ENCODE data around the gene ACTG1.
"Not testable (repeated sequence)": the region's sequence is repeated elsewhere in the genome, so short reads cannot be mapped to it uniquely, and the experiment has no call there.

ACTG1 gene

DNA sequence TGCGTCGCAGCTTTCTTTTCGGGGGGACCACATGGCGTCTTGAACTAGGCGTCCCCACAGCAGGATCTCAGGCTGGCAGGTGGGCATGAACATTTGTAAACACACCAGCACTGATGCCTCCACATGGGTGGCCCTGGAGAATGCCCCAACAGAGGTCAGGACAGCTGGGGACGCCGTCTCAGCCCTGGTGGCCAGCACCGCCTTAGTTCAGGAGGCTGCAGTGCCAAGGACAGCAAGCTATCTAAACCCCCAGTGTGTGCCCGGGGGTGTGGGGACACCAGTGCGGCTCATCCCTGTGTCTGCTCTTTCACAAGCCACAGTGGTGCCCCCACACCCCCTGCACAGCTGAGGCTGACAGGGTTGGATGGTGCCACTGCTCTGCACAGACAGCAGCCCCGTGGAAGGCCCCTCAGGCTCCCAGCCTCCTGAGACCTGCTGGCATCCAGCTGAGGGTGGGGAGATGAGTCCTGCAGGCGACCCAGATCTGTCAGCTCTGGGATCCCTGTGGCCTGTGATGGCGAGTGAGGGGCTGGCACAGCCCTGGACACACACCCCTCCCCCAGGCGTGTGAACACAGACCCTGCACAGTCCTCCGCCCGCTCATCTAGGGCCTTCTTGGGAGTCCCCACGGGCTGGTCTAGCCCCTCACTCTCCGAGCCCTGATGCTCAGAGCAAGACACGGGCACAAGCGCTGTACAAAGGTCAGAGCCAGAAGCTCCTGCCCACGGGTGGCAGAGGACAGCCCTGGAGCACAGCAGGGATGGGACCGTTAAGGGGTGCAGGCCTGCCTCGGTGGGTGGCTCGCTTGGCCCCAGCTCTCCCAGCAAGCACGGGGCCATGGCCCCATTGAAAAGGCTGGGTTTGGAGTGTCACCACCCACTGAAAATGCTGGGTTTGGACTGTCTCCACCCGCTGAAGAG, 26.3 kb upstream of the ACTG1 start:
- H3K36me3 Mint-ChIP-seq = peaks cover 2% of the 10 kb centered on the region
- no peak overlapping the region for H3K27ac Mint-ChIP-seq
- H3K27me3 Mint-ChIP-seq = no peaks in the 10 kb centered on the region
- no peaks in the 10 kb centered on the region for H3K4me1 Mint-ChIP-seq (ENCODE audit: low read depth)
- no peak overlapping the region for H3K4me3 Mint-ChIP-seq
- no peaks in the 10 kb centered on the region for H3K9me3 Mint-ChIP-seq (ENCODE audit: low read depth)

DNA sequence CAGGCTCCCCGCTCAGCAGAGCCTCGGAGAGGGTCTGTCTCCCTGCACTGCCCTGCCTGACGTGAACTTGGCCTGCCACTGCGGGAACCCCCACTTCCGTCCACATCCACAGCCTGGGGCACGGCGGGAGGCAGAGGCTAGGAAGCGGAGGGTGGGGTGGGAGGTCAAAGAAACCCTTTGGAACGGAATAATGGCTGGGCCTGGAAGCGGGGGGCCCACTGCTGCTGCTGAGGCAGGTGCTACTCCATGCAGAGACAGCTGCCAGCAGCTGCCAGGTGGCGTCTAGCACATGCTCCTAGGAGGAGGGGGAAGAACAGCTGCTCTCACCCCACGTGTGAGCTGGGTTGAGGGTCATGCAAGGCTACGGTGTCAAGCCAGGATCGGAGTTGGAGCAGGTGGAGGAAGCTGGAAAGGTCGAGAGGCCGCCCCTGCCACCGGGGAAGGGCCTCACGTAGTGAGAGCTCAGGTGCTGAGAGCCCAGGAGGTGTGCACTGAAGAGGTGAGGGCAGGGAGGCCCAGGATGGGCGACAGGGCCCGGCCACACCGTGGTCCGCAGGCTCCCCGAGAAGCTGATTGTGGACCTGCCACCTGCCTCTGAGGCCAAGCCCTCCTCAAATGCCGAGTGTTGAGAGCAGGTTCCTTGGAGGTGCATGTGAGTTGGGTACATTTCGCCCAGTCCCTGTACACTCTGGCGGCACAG, 25.4 kb upstream of the ACTG1 start:
- Mint-ChIP-seq H3K36me3 (peaks cover 2% of the 10 kb centered on the region), H3K27ac (peak overlapping the region; percentile 34), H3K27me3 (peaks cover 1% of the 10 kb centered on the region), H3K4me1 (ENCODE audit: low read depth) (no peaks in the 10 kb centered on the region), H3K9me3 (ENCODE audit: low read depth) (no peaks in the 10 kb centered on the region), H3K4me3 (no peak overlapping the region)

DNA sequence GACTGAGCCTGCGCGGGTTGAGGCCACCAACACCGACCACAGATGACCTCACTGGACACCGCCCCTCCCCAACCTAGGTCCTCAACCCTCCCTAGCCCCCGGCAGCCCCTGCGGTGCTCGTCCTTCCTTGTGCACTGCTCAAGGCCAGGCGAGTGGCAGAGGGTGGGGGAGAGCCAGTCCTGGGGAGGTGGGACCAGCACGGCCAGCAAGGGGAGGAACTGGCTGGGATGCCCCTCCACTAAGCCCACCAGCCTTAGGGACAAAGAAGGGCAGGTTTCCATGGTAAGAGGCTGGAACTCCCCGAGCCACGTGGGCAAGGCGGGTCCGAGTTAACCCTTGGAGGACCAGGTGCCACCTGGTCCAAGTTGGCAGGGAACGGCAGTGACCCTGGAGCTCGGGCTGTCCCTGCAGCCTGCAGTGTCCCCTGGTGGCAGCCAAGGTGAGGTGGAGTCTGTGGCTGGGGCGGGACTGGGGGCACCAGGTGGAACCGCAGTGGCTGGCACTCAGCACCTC, 24.8 kb upstream of the ACTG1 start:
- Mint-ChIP-seq H3K4me3 (no peak overlapping the region), H3K4me1 (ENCODE audit: low read depth) (no peaks in the 10 kb centered on the region), H3K27me3 (peaks cover 1% of the 10 kb centered on the region), H3K36me3 (peaks cover 2% of the 10 kb centered on the region), H3K9me3 (ENCODE audit: low read depth) (no peaks in the 10 kb centered on the region), H3K27ac (peak overlapping the region; percentile 34)

DNA sequence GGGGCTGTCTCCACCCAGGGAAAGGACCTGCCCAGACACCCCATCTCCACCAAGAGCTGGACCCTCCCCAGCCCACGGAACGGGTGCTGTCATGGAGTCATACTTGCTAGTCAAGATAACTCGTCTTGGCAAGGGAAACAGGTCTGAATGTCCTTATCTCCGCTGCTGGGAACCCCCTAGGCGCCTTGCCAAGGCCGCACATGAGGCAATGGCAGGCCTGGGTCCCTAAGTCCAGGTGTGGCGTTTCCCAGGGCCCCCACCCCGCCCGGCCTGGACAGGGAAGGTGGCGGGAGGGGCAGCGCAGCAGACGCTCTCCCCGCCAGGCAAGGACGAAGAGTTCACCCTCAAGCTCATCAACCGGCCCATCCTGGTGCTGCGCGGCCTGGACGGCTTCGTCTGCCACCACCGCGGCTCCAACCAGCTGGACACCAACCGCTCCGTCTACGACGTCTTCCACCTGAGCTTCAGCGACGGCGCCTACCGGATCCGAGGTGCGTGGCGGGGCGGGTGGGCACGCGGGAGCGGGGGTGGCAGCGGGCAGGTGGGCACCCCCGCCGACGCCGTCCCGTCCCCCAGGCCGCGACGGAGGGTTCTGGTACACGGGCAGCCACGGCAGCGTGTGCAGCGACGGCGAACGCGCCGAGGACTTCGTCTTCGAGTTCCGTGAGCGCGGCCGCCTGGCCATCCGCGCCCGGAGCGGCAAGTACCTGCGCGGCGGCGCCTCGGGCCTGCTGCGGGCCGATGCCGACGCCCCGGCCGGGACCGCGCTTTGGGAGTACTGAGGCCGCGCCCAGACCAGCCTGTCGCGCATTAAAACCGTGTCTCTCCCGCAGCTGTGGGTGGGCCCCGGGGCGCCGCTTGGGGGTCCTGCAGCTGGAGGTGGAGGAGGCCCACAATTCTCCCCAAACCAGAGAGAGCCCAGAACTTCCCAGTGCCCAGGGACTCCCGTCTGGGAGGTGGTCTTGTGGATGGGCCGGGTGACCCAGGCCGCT, 24.0 kb upstream of the ACTG1 start:
- Mint-ChIP-seq H3K4me3 (no peak overlapping the region), H3K36me3 (peaks cover 2% of the 10 kb centered on the region), H3K27ac (no peak overlapping the region), H3K27me3 (peaks cover 1% of the 10 kb centered on the region), H3K4me1 (ENCODE audit: low read depth) (no peaks in the 10 kb centered on the region), H3K9me3 (ENCODE audit: low read depth) (no peaks in the 10 kb centered on the region)

DNA sequence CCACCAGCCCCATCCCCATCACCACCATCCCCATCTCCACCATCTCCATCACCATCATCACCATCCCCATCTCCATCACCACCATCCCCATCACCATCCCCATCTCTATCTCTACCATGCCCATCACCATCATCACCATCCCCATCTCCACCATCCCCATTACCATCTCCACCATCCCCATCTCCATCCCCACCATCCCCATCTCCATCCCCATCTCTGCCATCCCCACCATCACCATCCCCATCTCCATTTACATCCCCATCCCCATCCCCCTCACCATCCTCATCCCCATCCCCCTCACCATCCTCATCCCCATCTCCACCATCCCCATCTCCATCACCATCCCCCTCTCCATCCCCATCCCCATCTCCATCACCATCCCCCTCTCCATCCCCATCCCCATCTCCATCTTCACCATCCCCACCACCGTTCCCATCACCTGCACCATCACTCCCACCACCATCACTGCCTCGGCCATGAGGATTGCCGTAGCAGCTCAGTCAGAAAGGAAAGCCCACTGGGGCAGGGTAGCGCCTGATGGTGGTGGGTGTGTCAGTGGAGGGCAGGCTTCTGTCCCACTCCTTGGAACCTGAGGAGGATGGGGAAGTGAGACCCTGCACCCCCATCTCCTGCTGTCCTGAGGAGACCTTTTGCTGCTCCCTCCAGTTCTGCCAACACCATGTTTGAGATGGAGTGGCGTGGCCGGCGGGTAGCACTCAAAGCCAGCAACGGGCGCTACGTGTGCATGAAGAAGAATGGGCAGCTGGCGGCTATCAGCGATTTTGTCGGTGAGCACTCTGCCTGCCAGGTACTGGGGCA, 23.1 kb upstream of the ACTG1 start:
- Mint-ChIP-seq H3K27ac (no peak overlapping the region), H3K36me3 (peaks cover 2% of the 10 kb centered on the region), H3K4me1 (ENCODE audit: low read depth) (no peaks in the 10 kb centered on the region), H3K9me3 (ENCODE audit: low read depth) (no peaks in the 10 kb centered on the region), H3K27me3 (peaks cover 1% of the 10 kb centered on the region), H3K4me3 (no peak overlapping the region)

DNA sequence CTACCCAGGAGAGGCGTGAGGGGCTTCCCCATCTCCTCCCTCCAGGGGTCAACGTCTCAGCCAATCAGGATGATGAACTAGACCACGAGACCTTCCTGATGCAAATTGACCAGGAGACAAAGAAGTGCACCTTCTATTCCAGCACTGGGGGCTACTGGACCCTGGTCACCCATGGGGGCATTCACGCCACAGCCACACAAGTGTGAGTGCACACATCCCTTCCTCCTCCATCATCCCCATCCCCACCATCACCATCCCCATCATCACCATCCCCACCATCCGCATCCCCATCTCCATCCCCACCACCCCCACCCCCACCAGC, 22.4 kb upstream of the ACTG1 start:
- Mint-ChIP-seq H3K27me3 (peaks cover 1% of the 10 kb centered on the region), H3K9me3 (ENCODE audit: low read depth) (no peaks in the 10 kb centered on the region), H3K27ac (no peak overlapping the region), H3K36me3 (peaks cover 2% of the 10 kb centered on the region), H3K4me3 (no peak overlapping the region), H3K4me1 (ENCODE audit: low read depth) (no peaks in the 10 kb centered on the region)

DNA sequence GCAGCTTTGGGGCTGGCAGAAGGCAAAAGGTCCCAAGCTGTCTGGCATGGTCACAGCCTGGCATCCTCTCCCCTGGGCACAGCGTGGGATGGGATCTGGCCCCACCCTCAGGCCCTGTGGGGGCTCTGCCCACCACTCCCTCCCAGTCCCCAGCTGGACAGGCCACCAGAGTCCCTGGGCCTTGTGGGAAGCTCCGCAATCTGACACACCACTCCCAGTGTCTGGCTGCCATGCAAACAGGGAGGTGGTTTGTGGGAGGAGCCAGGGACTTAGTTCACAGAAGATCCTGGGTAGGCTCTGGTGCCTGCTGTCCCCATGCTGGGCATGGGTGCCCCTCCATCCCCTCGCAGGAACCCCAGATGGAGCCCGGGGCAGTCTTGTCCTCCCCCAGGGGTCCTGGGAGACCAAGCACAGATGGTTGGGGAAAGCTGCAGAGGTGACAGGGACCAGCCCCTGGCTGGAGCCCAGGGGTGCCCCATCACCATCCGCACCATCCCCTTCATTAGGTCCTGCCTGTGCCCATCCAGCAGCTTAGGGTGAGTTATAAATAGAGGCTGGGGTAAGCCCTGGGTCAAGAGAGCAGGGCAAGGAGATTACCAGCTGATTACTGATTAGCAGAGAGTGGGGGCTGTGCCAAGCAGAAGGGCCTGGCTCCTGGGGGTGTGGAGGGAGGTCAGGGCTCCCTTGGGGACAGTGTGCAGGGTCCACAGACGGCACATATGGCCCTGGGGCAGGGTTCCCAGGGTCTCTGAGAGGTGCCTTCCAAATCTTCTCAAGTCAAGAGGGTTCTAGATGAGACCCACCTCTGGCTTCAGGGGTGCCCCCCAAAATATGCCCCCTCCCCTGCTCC, 21.8 kb upstream of the ACTG1 start:
- Mint-ChIP-seq H3K4me3 (no peak overlapping the region), H3K4me1 (ENCODE audit: low read depth) (no peaks in the 10 kb centered on the region), H3K36me3 (peaks cover 2% of the 10 kb centered on the region), H3K9me3 (ENCODE audit: low read depth) (no peaks in the 10 kb centered on the region), H3K27me3 (peaks cover 1% of the 10 kb centered on the region), H3K27ac (no peak overlapping the region)

DNA sequence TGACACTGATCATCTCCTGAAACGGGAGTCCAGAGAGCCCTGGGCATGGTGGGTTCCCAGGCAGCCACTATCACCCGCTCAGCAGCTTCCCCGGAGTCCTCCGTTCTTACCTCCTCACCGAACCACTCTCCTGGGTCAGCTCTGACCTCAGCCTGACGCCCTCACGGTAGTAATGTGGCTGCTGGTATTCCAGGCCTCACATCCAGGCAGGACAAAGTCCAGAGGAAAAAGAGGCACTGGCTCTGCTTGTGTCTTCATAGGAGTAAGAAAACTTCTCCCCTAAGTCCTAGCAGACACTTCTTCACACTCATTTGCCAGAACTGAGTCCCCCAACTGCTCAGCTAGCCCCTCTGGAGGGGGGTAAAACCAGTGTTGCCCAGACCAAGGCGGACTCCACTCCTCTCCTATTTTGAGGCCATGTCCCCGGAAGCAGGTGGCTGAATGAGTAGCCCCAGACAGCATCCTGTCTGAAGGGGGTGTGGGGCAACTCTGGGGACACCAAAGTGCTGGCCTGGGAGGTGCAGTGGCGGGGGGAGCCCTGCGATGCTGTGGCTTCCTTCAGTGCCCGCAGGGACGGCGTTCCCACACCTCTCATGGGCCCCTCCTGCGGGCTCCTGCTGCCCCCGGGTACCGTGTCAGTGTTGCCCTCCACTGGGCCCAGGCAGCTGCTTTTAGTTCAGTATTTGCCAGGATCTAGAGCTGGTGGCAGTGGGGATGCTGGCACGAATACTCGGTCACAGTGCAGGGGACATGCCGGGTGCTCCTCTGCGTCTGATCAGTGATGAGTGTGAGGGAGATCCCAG, 20.9 kb upstream of the ACTG1 start:
- Mint-ChIP-seq H3K4me3 (no peak overlapping the region), H3K36me3 (peaks cover 2% of the 10 kb centered on the region), H3K9me3 (ENCODE audit: low read depth) (no peaks in the 10 kb centered on the region), H3K4me1 (ENCODE audit: low read depth) (no peaks in the 10 kb centered on the region), H3K27me3 (peaks cover 1% of the 10 kb centered on the region), H3K27ac (no peak overlapping the region)

DNA sequence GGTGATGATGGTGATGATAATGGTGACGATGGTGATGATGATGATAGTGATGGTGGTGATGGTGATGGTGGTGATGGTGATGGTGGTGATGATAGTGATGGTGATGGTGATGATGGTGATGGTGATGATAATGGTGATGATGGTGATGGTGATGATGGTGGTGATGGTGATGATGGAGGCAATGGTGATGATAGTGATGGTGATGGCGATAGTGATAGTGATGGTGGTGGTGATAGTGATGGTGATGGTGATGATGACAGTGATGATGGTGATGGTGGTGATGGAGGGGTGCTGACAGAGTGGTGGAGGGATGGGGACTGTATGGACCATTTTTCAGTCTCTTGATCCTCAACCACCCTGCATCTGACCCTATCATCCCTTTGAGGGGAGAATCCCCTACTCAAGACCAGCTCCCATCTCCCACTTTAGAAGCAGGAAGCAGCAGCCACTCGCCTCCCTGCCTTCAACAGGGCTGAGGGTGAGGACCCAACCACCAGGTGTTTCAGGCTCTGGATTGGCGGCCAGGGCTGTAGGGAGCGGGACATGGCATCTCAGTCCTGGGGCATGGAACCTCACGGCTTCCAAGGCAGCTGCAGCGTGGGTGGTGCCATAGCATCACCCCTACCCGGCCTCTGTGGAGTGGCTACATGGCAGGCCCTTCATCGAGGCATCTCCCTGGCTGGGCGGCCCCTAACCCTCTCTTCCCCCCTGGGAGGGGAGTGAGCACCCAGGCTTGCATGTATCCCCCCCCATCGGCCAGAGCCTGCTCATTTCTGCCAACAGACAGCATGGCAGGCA, 20.1 kb upstream of the ACTG1 start:
- H3K4me1 Mint-ChIP-seq (ENCODE audit: low read depth) = no peaks in the 10 kb centered on the region
- no peak overlapping the region for H3K4me3 Mint-ChIP-seq
- no peaks in the 10 kb centered on the region for H3K36me3 Mint-ChIP-seq
- no peaks in the 10 kb centered on the region for H3K9me3 Mint-ChIP-seq (ENCODE audit: low read depth)
- H3K27ac Mint-ChIP-seq = no peak overlapping the region
- peaks cover 1% of the 10 kb centered on the region for H3K27me3 Mint-ChIP-seq

DNA sequence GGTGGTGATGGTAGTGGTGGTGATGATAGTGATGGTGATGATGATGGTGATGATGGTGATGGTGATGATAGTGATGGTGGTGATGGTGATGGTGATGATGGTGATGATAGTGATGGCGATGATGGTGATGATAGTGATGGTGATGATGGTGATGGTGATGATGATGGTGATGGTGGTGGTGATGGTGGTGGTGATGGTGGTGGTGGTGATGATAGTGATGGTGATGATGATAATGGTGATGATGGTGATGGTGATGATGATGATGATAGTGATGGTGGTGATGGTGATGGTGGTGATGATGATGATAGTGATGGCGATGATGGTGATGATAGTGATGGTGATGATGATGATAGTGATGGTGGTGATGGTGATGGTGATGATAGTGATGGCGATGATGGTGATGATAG, 19.4 kb upstream of the ACTG1 start:
- H3K4me3 Mint-ChIP-seq; H3K9me3 Mint-ChIP-seq (ENCODE audit: low read depth); H3K27ac Mint-ChIP-seq; H3K36me3 Mint-ChIP-seq; H3K27me3 Mint-ChIP-seq; H3K4me1 Mint-ChIP-seq (ENCODE audit: low read depth): not testable (repeated sequence)

DNA sequence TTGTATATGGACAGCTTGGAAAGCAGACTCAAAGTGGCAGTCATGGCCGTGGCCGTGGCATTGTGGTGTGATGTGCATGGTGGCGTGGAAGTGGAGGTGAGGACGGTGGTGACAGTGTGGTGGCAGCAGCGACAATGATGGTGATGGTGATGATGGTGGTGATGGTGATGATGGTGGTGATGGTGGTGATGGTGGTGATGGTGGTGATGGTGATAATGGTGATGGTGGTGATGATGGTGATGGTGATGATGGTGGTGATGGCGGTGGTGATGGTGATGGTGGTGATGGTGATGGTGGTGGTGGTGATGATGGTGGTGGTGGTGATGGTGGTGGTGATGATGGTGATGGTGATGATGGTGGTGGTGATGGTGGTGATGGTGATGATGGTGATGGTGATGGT, 18.4 kb upstream of the ACTG1 start:
- H3K4me1 Mint-ChIP-seq (ENCODE audit: low read depth); H3K27ac Mint-ChIP-seq; H3K9me3 Mint-ChIP-seq (ENCODE audit: low read depth); H3K36me3 Mint-ChIP-seq; H3K27me3 Mint-ChIP-seq; H3K4me3 Mint-ChIP-seq: not testable (repeated sequence)

DNA sequence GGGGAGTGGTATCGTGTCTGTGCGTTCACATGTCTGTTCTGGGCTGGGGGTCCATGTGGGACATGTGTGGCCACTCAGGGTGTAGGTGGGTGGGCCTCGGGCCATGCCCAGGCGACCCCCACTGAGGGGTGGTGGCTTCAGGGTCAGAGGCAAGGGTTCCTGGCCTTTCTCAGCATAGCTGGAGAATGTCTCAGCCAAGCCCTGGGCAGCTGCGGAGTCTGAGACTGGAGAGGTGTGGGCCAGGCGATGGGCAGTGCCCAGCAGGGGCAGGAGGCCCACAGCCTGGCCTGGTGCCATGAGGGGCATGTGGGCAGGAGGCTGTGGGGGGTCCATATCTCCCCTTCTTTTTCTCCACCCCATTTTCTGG, 16.8 kb upstream of the ACTG1 start:
- peaks cover 3% of the 10 kb centered on the region for H3K27me3 Mint-ChIP-seq
- no peak overlapping the region for H3K4me3 Mint-ChIP-seq
- no peaks in the 10 kb centered on the region for H3K9me3 Mint-ChIP-seq (ENCODE audit: low read depth)
- no peaks in the 10 kb centered on the region for H3K4me1 Mint-ChIP-seq (ENCODE audit: low read depth)
- no peaks in the 10 kb centered on the region for H3K36me3 Mint-ChIP-seq
- H3K27ac Mint-ChIP-seq = no peak overlapping the region

Measured in activated naive CD8-positive, alpha-beta T cell (primary cell).